Motor neuron (in vitro differentiated cells): ENCODE results near the gene UNK. TPM values are rescaled to one million over a fixed set of nuclear protein-coding genes. Genes with fewer than 3 reads are reported as not detected.
"Not testable (repeated sequence)": the region's sequence is repeated elsewhere in the genome, so short reads cannot be mapped to it uniquely, and the experiment has no call there.

Experiments used
- ATAC-seq, 8 experiments: fragments of 200-7000 bp; cut with Tn5 transposase; replicated peaks in 6 of 8; 2 replicates each; pipeline ENCODE4 v1.8.0; 2021; ENCODE audit warnings: mild to moderate bottlenecking in 8 of 8, moderate library complexity in 8 of 8
- H3K27ac ChIP-seq, 2 donors: fragments of 250-450 bp; sonication (Bioruptor Pico); 2 replicates each; pipeline ENCODE4 v1.9.0; 2021; ENCODE audit warnings: antibody characterized with exemption in 2 of 2, mild to moderate bottlenecking in 2 of 2, moderate library complexity in 1 of 2
- H3K4me1 ChIP-seq, 2 donors: fragments of 250-450 bp; sonication (Bioruptor Pico); replicated peaks in 1 of 2; 2 replicates each; pipeline ENCODE4 v1.6.1; 2021; ENCODE audit warnings: antibody characterized with exemption in 2 of 2, mild to moderate bottlenecking in 2 of 2, moderate library complexity in 1 of 2
- H3K4me3 ChIP-seq, 5 donors: fragments of 250-450 bp; sonication (Bioruptor Pico); 2 replicates each; pipeline ENCODE4 v1.9.0; 2021; ENCODE audit warnings: antibody characterized with exemption in 5 of 5, mild to moderate bottlenecking in 5 of 5, moderate library complexity in 4 of 5
- WGBS, 10 experiments: fragments of 450-650 bp; shearing (Covaris generic); methylation state at CpG; one replicate each; pipeline ENCODE4 v1.0.0; 2022; 5-methylcytosine and 5-hydroxymethylcytosine counted together
- in situ Hi-C, 9 experiments: fragments of 400-800 bp; cut with MboI; loops; one replicate each; pipeline ENCODE4 v1.15.0; 2021; ENCODE audit warnings: low sequenced_read_pairs in 9 of 9, low pct_unique_long_range_greater_than_20kb in 2 of 9; ENCODE audit not compliant: unreplicated experiment in 9 of 9
- total RNA-seq, 8 experiments: library from RNA; unstranded; fragments of 300-600 nt; gene quantifications; 2 replicates each; pipeline versions ENCODE4 v1.2.3 to v1.2.4, GENCODE V29; 2022

The UNK gene
- total RNA-seq, 8 experiments from 2014 or later: 14.6 to 38.2 (median 20.0) TPM

DNA sequence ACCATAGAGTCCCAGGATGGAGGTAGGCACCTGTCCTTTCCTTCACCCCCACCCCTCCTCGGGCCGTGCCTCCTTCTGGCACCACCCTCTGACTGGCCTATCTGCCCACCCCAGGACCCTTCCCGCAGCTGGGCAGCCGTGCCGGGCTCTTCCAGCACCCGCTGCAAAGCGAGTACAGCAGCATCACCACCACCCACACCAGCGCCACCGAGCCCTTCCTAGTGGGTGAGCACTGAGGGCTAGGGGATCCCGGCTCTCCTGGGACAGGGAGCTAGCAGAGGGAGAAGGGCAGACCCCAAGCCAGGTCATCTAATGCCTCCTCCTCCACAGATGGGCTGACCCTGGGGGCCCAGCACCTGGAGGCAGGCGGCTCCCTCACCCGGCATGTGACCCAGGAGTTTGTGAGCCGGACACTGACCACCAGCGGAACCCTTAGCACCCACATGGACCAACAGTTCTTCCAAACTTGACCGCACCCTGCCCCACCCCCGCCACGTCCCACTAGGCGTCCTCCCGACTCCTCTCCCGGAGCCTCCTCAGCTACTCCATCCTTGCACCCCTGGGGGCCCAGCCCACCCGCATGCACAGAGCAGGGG lies 27.4 kb upstream of the UNK start:
- in situ Hi-C loops: no loop called here
- Histone ChIP-seq H3K27ac (no peak overlapping the region), H3K4me1 (peaks cover 0 to 9% of the 10 kb centered on the region in 2 donors), H3K4me3 (no peak overlapping the region)
- no peak for ATAC-seq
- WGBS, 10 experiments: no CpG with 5 or more reads among the region's 21 CpGs

GRCh38 chr17:75758131-75758905 lies 26.3 kb upstream of the UNK start:
- Histone ChIP-seq H3K27ac (no peak overlapping the region), H3K4me1 (peaks cover 0 to 9% of the 10 kb centered on the region in 2 donors), H3K4me3 (no peak overlapping the region)
- 29 to 92% (median 91%) methylated on average over 2 to 12 of the region's 41 CpGs; no CpG with 5 or more reads in 7 of the 10 experiments for WGBS, 10 experiments
- in situ Hi-C loops: no loop called here
- peak in 1 of 8 experiments; percentile 32 for ATAC-seq

DNA sequence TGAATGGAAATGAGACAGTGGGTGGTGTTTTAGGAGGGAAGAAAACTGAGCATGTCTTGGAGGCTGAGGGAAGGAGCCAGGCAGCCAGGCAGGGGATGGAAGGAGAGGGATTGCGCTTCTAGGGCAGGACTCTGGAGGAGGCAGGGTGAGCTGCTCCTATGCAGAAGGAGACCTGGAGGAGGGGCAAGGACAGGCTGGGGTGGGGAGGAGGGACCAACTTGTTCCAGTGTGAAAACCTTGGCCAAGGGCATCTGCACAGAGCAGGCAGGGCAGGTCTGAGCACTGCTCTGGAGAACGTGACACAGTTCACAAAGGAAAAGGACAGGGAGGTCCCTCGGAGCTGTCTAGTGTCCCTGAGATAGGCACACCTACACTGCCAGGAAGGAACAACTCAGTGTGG lies 25.1 kb upstream of the UNK start:
- in situ Hi-C loops: no loop called here
- H3K4me1 ChIP-seq: peaks cover 7 to 18% of the 10 kb centered on the region in 2 donors
- no peak overlapping the region for H3K4me3 ChIP-seq
- no peak overlapping the region for H3K27ac ChIP-seq
- ATAC-seq: no peak
- 58 to 100% (median 89%) methylated on average over 1 to 3 of the region's 3 CpGs; no CpG with 5 or more reads in 3 of the 10 experiments for WGBS, 10 experiments

DNA sequence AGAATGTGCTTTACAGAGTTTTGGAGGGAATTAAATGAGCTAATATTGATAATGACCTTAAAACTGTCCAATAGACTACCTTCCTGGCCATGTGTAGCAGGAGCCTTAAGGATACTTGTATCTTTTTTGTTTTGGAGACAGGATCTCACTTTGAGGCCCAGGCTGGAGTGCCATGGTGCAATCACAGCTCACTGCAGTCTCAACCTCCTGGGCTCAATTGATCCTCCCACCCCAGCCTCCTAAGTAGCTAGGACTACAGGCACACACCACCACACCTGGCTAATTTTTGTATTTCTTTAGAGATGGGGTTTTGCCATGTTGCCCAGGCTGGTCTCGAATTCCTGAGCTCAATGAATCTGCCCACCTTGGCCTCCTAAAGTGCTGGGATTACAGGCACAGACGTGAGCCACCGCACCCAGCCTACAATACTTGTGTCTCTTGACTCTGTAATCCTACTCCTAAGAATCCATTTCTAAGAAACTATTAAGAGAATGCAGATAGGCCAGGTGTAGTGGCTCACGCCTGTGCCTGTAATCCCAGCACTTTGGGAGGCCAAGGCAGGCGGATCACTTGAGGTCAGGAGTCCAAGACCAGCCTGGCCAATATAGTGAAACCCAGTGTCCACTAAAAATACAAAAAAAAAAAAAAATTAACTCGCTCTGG lies 24.5 kb upstream of the UNK start:
- WGBS, 10 experiments: 76 to 94% (median 91%) methylated on average over 1 to 4 of the region's 6 CpGs; no CpG with 5 or more reads in 3 of the 10 experiments
- H3K27ac ChIP-seq, in situ Hi-C loops, ATAC-seq, H3K4me3 ChIP-seq: not testable (repeated sequence)
- H3K4me1 ChIP-seq: peaks cover 7 to 14% of the 10 kb centered on the region in 2 donors

DNA sequence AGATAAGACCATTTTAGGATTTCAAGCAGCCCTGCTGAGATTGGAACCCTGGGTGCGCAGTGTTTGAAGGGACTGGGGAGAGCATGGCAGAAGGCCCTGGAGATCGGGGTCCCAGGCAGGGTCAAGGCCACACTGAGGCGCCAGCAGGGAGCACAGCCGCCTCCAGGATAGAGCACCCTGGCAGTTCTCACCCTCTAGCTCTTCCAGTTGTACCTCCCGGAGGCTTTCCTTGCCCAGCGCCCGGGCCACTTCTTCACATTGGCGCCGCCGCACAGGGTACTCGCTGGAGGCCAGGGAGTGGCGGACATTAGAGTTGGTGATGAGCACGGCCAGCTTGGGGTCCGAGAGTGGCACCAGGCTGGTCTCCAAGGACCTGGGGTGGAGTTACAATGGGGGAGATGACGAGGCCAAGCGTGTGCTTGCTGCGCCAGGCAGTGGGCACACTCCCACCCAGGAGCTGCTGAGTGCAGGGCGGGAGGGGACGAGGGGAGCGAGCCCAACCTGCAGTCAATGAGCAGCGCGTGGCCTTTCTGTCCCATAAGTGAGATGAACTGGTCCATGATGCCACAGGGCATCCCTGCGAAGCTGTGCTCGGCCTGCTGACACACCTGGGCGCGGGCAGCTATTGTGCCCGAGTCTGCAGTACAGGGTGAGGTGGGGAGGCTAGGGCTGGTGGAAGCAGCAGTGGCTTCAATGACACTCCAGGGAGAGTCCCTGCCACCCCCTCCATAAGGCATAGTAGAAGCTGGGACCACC lies 21.9 kb upstream of the UNK start:
- Histone ChIP-seq H3K4me3 (no peak overlapping the region), H3K27ac (no peak overlapping the region), H3K4me1 (peaks cover 7 to 9% of the 10 kb centered on the region in 2 donors)
- 86 to 100% (median 100%) methylated on average over 1 to 5 of the region's 27 CpGs; no CpG with 5 or more reads in 4 of the 10 experiments for WGBS, 10 experiments
- no peak for ATAC-seq
- in situ Hi-C loops: no loop called here

DNA sequence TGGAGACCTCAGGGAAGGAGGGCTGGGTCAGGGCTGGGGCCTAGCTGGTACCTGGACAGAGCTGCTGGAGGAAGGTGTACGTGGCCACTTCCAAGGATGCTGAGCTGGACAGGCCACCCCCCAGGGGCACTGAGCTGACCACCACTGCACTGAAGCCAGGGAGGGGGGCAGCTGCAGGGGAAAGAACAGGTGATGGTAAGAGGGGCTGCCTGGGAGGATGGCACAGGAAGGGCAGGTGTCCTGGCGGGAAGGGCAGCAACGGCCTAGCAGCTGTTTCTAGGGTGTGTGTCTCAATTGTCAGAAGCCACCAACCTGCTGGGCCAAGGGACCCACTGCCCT lies 21.4 kb upstream of the UNK start:
- WGBS, 10 experiments: 94% methylated on average over 3 of the region's 3 CpGs; no CpG with 5 or more reads in 9 of the 10 experiments
- Histone ChIP-seq H3K4me3 (no peak overlapping the region), H3K27ac (no peak overlapping the region), H3K4me1 (peaks cover 7 to 9% of the 10 kb centered on the region in 2 donors)
- no peak for ATAC-seq
- in situ Hi-C loops: no loop called here

DNA sequence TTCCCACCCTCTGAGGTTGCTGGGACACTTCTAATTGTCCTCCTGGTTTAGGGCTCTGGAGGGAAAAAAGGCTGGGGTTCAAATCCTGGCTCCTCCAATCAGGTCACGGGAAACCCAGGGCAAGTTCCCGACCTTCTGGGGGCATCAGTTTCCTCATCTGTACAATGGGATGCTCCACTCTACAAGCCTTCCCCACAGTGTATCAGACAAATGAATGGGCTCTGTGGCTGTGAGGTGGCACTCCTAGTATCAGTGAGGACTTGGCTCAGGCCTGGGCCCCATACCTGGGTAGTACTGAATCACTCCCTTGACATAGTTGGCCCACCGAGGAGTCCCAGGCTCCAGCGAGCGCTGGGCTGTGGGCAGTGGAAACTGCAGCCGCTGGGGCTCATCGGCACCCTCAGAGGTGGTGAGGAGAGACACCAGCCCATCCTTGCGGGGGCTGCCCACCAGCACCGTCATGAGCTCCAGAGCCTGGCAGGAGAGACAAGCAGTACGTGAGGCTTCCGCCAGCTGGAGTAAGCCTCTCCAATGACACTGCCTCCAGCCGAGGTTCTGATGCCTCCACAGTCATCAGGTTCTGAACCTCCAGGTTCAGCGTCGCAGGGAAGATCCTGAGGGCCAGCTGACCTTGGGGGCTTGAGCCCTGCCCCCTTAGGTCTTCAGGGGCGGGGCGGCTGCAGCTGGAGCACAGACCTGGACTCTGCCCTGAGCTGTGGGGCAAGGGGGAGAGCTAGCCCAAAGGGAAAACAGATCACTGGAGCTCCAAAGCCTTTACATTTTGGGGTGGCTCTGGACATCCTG lies 20.8 kb upstream of the UNK start:
- H3K27ac ChIP-seq: peak overlapping the region in 1 of 2 donors; percentile 48
- 40 to 74% (median 68%) methylated on average over 1 to 9 of the region's 16 CpGs; no CpG with 5 or more reads in 7 of the 10 experiments for WGBS, 10 experiments

DNA sequence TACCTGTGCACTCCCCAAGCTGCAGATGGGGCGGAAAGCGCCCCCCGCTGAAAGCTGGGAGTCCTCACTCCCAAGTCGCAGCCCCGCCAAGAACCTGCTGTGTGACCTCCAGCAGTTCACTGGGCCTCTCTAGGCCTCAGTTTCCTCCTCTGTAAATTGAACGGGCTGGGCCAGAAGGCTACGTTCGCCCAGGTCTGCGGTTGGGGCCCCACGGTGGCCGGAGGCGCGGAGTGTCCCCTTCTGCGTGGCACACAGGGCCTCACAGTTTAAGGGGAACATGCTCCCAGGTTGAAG lies 20.2 kb upstream of the UNK start:
- H3K27ac ChIP-seq: peak overlapping the region in 1 of 2 donors; percentile 48
- H3K4me1 ChIP-seq: peaks cover 7 to 9% of the 10 kb centered on the region in 2 donors
- in situ Hi-C loops: no loop called here
- H3K4me3 ChIP-seq: peak overlapping the region; percentile 40 to 67 (median 44)
- 7 to 20% (median 14%) methylated on average over 2 to 5 of the region's 14 CpGs; no CpG with 5 or more reads in 7 of the 10 experiments for WGBS, 10 experiments
- no peak for ATAC-seq

More for the DNA sequence above, 20.8 kb upstream of the UNK start:
- H3K4me1 ChIP-seq: peaks cover 7 to 9% of the 10 kb centered on the region in 2 donors
- H3K4me3 ChIP-seq: peak overlapping the region; percentile 40 to 67 (median 44)
- in situ Hi-C loops: no loop called here
- peak in 2 of 8 experiments; percentile 0 to 1 for ATAC-seq

- ATAC-seq: peak; percentile 80 to 92 (median 84)
- Histone ChIP-seq H3K4me1 (peaks cover 7 to 9% of the 10 kb centered on the region in 2 donors), H3K4me3 (peak within 1 kb of the TSS; percentile 40 to 67 (median 44)), H3K27ac (peak within 1 kb of the TSS in 1 of 2 donors; percentile 48)
- WGBS, 10 experiments: 0% methylated on average over 3 of the region's 71 CpGs; no CpG with 5 or more reads in 9 of the 10 experiments
- in situ Hi-C loops: no loop called here
These were observed 19.7 kb upstream of the UNK start, which contains the start of gene GALK1 for GRCh38 chr17:75764711-75765421. TSS of gene GALK1 (minus strand) at chr17:75765192. CDS start at chr17:75765136, 56 bp downstream.

- Histone ChIP-seq H3K4me3 (no peak overlapping the region), H3K27ac (peak overlapping the region in 1 of 2 donors; percentile 46), H3K4me1 (peaks cover 7 to 9% of the 10 kb centered on the region in 2 donors)
- in situ Hi-C loops: no loop called here
- ATAC-seq: no peak
- WGBS, 10 experiments: 75 to 100% (median 90%) methylated on average over 2 to 3 of the region's 4 CpGs; no CpG with 5 or more reads in 7 of the 10 experiments
These were observed 18.6 kb upstream of the UNK start for GRCh38 chr17:75765981-75766380.

- 60 to 100% (median 87%) methylated on average over 1 to 8 of the region's 8 CpGs; no CpG with 5 or more reads in 2 of the 10 experiments for WGBS, 10 experiments
- no peak for ATAC-seq
- in situ Hi-C loops: no loop called here
- H3K4me1 ChIP-seq: peaks cover 7 to 9% of the 10 kb centered on the region in 2 donors
- no peak overlapping the region for H3K4me3 ChIP-seq
- no peak overlapping the region for H3K27ac ChIP-seq
These were observed 16.7 kb upstream of the UNK start for GRCh38 chr17:75767881-75768280.
